NCI-H2029 (cell line): Measurements from ENCODE around the gene CFAP69.

Experiments
- DNase-seq: peaks from one replicate; lab custom pipeline; 2025; lab: John Stamatoyannopoulos, UW

CFAP69 gene

DNA sequence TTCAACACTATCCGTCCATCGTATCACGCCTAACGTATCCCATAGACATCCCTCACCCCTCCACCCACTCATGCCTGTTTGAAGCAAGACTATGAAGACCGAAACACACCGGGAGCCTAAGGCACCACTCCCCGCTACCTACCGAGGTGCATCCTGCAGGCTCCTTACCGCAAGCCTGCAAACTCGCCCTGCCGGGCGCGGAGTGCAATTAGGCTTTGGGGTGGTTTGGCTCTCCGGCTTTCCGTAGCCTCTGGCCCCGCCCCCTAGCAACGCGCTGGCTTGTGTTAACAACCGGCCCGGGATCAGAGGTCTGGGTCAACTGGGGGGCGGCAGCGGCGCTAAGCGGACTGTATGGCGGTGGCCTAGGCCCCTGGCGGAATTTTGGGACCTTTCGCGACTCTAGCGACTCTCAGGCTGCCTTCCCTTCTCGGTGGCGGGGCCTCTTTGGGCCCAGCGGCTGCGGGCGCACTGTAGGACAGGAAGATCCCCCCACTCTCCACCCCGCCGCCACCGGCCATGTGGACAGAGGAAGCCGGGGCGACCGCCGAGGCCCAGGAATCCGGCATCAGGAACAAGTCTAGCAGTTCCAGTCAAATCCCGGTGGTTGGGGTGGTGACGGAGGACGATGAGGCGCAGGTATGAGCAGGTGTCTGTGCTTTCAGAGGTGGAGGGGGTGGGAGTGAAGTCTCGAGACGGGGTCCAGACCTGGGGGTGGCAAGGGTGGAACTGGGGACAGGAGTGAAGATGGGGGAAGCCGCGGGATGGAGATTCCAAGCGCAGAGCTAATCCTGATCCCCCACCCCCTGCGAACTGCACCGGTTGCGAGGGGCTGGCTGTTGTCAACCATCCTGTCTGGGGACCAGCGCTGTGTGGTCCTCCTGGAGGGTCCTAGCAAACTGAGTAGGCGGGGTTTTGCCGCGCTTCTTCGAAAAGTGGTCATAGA is at the start of gene CFAP69:
CFAP69 (plus strand) TSS at position 266 of the 943 bp plus-strand sequence; CDS start at position 517, 251 bp downstream.
- DNase-seq = peak; percentile 75

GRCh38 chr7:90201500-90202195 is 43.3 kb upstream of the CFAP69 start:
- DNase-seq = no peak

DNA sequence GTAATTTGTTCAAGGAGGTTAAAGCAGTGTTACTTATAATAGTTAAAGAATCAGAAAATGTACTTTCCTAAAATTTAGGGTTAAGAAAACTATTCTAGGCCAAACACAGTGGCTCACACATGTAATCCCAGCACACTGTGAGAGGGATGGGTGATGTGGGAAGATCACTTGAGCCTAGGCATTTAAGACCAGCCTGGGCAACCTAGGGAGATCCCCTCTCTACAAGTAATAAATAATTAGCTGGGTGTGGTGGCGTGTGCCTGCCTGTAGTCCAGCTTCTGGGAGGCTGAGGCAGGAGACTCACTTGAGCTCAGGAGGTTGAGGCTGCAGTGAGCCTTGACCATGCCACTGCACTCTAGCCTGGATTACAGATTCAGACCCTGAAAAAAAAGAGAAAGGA is 37.0 kb upstream of the CFAP69 start:
- DNase-seq = no peak

- DNase-seq = no peak
Measured at GRCh38 chr7:90209776-90210175, 35.2 kb upstream of the CFAP69 start.

DNA sequence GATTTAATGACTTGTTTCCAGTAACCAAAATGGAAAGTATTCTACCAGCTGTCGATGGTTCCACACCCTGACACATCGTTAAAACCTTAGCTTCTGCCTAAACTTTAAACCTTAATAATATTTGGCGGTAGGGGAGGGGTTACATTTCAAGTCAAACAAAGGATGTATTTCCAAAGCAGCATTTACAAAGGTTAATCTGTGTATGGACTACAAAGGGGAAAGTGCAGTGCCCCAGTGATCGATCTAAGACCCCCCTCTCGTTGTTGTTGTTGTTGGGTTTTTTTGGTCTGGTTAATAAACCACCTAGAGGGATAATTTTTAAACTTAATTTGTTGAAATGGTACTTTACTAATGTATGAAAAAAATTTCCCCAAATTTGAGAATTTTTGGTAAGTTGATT is 34.5 kb upstream of the CFAP69 start:
- no peak for DNase-seq

DNA sequence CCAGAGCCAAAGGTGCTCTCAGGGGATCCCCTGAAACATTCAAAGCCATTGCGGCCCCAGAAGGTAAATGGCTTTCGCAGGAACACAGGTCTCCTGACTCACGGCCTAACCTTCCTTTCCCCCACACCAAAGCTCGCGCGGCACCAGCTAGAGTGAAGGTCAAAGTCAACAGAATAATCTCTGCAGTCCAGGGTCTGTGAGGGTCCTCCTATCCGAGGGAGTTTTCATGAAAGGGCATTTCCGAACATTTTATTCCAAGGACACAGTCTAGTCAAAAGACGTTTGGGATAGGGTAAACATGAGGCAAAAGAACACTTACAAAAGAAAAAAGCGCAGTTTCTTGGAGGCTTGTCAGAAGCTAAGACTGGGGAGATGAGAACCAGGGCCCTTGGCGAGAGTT is 34.0 kb upstream of the CFAP69 start:
- DNase-seq = no peak

GRCh38 chr7:90211391-90212148 is 33.4 kb upstream of the CFAP69 start, which contains the start of gene STEAP2:
Gene STEAP2 (plus strand): TSS chr7:90211740. CDS start chr7:90225083, 13,343 bp downstream.
- peak; percentile 62 for DNase-seq

DNA sequence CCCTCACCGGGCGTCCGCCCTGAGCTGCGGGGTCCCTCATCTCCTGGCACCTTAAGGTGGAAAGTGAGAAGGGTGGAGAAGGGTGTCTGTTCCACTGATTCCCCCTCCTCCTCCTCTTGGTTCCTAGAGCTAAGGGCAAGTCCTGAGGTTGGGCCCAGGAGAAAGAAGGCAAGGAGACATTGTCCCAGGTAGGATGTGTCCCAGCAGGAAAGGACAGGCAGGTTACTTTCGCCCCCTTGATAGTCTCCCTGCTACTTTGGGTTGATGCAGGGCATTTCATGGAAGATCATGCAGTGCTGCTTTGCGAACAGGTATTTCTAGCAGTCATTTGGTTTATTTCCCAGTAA is 32.9 kb upstream of the CFAP69 start:
- no peak for DNase-seq

GRCh38 chr7:90213521-90213920 is 31.5 kb upstream of the CFAP69 start:
- no peak for DNase-seq

- no peak for DNase-seq
Measured at GRCh38 chr7:90216080-90216674, 28.8 kb upstream of the CFAP69 start.

DNA sequence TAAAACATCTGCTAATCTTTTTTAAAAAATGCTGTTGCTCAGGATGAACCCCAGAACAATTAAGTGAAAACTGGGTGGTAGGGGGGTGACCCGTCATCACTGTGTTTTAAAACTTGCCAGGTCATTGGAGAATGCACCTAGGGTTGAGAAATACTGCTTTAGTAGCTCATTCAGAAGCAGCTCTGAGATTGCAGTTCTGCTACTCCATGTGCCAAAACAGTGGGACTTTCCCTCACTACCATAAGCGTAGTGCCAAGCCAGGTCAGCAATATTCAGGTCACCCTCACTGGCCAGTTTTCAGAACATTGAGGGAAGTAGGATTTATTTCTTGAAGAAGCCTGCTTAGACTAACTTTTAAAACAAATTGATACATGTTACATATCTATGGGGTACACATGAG is 28.2 kb upstream of the CFAP69 start:
- DNase-seq = no peak

GRCh38 chr7:90222390-90222789 is 22.6 kb upstream of the CFAP69 start:
- DNase-seq = no peak

DNA sequence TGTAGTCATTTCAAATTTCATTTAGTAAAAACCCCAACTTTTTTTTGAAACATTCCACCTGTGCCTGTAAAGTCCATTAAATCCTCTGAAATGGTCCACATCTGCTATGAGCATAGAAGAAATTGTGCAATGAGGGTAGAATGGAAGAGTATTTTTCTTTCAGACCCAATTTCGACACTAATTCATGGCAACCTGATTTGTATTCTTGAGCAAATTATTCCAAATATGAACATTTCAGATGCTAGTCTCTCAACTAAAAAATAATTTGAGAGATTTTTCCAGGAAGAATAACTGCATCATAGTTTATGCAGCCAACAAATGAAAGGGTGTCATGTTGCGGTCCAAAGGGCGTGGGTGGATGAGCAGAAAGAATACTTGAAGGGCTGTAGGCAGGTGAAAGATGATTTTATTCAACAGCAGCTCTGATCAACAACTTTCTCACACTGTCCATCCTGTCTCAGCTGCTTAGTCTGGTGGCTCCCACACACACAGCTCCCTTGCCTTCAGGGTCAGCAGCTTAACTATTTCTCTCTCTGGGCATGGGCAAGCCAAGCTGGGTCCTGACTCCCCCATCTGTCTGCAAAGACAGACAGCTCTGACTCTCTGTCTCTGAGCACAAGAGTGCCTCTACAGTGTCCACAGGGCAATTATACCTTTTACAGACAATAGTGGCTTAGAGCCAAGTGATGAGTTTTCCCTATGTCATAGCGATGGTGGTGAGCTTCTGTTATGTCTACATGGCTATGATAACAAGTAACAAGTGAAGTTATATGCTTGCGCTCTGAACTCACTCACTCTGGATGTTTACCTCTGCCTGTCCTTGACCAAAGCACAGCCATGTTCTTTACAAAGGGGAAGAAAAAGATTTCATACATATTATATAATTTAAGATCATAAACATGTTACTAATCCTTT is 21.9 kb upstream of the CFAP69 start:
- no peak for DNase-seq

DNA sequence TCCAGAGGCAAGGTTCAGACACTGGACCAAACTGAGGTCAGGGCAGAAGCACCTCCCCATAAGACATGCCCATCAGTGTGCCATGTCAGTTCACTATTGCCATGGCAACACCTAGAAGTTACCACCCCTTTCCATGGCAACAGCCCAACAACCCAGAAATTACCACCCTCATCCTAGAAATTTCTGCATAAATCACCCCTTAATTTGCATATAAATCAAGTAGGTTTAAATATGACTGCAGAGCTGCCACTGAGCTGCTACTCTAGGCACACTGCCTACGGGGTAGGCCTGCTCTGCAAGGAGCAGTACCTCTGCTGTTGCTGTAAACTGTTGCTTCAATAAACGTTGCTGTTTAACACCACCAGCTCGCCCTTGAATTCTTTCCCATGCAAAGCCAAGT is 20.8 kb upstream of the CFAP69 start:
- DNase-seq = no peak

GRCh38 chr7:90225181-90225580 is 19.8 kb upstream of the CFAP69 start:
- DNase-seq = no peak

DNA sequence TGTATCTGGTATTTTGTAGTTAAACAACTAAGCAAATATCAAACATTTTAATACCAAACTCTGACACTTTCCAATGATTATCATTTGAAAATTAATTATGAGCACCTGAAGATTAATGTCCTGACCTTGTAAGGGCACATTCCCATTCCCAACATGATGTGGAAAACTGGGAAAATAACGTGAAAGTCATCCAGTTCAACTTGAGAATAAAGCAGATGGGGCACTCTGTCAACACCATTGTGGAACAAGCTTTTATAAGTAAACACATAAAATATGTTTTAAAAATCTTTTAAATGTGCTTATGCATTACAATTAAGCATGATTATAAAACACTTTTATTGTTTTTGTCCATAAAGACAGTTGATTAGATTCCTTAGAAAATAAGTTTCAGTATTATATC is 19.4 kb upstream of the CFAP69 start:
- DNase-seq = no peak

DNA sequence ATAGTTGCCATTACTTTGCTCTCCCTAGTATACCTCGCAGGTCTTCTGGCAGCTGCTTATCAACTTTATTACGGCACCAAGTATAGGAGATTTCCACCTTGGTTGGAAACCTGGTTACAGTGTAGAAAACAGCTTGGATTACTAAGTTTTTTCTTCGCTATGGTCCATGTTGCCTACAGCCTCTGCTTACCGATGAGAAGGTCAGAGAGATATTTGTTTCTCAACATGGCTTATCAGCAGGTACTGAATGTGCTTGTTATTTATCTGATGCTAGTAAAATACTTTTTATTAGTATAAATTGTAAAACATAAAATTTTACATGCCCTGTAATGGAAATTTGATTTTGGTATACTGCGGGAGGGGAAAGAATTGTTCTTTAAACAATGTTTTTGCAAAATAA is 17.7 kb upstream of the CFAP69 start:
- no peak for DNase-seq

DNA sequence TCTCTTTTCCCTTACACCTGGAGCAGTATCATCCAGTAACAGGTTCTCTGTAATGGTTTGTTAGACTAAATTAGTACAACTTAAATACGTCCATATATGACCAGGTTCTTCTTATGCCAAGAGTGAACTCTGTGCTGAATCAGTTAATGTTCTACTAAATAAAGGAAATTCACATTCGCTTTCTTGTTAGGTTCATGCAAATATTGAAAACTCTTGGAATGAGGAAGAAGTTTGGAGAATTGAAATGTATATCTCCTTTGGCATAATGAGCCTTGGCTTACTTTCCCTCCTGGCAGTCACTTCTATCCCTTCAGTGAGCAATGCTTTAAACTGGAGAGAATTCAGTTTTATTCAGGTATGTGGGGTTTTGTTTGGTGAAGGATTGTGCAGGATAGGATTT is 15.3 kb upstream of the CFAP69 start:
- no peak for DNase-seq

- DNase-seq = no peak
Measured at GRCh38 chr7:90230834-90231233, 14.1 kb upstream of the CFAP69 start.

GRCh38 chr7:90231304-90231703 is 13.7 kb upstream of the CFAP69 start:
- no peak for DNase-seq

DNA sequence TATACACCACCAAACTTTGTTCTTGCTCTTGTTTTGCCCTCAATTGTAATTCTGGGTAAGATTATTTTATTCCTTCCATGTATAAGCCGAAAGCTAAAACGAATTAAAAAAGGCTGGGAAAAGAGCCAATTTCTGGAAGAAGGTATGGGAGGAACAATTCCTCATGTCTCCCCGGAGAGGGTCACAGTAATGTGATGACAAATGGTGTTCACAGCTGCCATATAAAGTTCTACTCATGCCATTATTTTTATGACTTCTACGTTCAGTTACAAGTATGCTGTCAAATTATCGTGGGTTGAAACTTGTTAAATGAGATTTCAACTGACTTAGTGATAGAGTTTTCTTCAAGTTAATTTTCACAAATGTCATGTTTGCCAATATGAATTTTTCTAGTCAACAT is 12.5 kb upstream of the CFAP69 start:
- DNase-seq = no peak
